ENCODE measurements around the gene SEMA4D.

- TF ChIP-seq CTCF (IDR thresholded peaks at IDR 0.05; ENCODE audit: low read length) (no peak), EZH2 (IDR thresholded peaks at IDR 0.05; ENCODE audit: borderline replicate concordance, low read length) (no peak)
These were observed 130.0 kb downstream of the SEMA4D start for GRCh38 chr9:89367726-89368437.

All from OCI-LY1 (cell line).